ENCODE results near the gene ARHGAP28.

The ARHGAP28 gene

GRCh38 chr18:6793455-6793854 is 63.9 kb downstream of the ARHGAP28 start:
- Histone ChIP-seq H3K36me3 (ENCODE audit: low read depth) (no peaks in the 10 kb centered on the region), H3K27ac (ENCODE audit: poor library complexity, severe bottlenecking) (no peak overlapping the region), H3K9me3 (ENCODE audit: severe bottlenecking) (no peaks in the 10 kb centered on the region), H3K4me1 (ENCODE audit: insufficient read depth, poor library complexity, severe bottlenecking) (no peaks in the 10 kb centered on the region), H3K4me3 (ENCODE audit: severe bottlenecking) (no peak overlapping the region), H3K27me3 (ENCODE audit: insufficient read depth, poor library complexity, severe bottlenecking) (no peaks in the 10 kb centered on the region)
- ATAC-seq (ENCODE audit: low read depth) (no peak), DNase-seq (ENCODE audit: low spot score) (no peak)
- TF ChIP-seq CTCF (IDR thresholded peaks at IDR 0.05; ENCODE audit: poor library complexity, severe bottlenecking): no peak

- H3K9me3 ChIP-seq (ENCODE audit: severe bottlenecking): no peaks in the 10 kb centered on the region
- H3K36me3 ChIP-seq (ENCODE audit: low read depth): no peaks in the 10 kb centered on the region
- H3K4me3 ChIP-seq (ENCODE audit: severe bottlenecking): no peak overlapping the region
- H3K27me3 ChIP-seq (ENCODE audit: insufficient read depth, poor library complexity, severe bottlenecking): no peaks in the 10 kb centered on the region
- no peaks in the 10 kb centered on the region for H3K4me1 ChIP-seq (ENCODE audit: insufficient read depth, poor library complexity, severe bottlenecking)
- no peak for TF ChIP-seq CTCF (IDR thresholded peaks at IDR 0.05; ENCODE audit: poor library complexity, severe bottlenecking)
- no peak overlapping the region for H3K27ac ChIP-seq (ENCODE audit: poor library complexity, severe bottlenecking)
- no peak for ATAC-seq (ENCODE audit: low read depth)
- DNase-seq (ENCODE audit: low spot score): no peak
Measured at GRCh38 chr18:6793986-6794385, 64.5 kb downstream of the ARHGAP28 start.

GRCh38 chr18:6795307-6795706 is 65.8 kb downstream of the ARHGAP28 start:
- Histone ChIP-seq H3K9me3 (ENCODE audit: severe bottlenecking) (no peaks in the 10 kb centered on the region), H3K4me1 (ENCODE audit: insufficient read depth, poor library complexity, severe bottlenecking) (no peaks in the 10 kb centered on the region), H3K27me3 (ENCODE audit: insufficient read depth, poor library complexity, severe bottlenecking) (no peaks in the 10 kb centered on the region), H3K4me3 (ENCODE audit: severe bottlenecking) (no peak overlapping the region), H3K36me3 (ENCODE audit: low read depth) (no peaks in the 10 kb centered on the region), H3K27ac (ENCODE audit: poor library complexity, severe bottlenecking) (no peak overlapping the region)
- no peak for TF ChIP-seq CTCF (IDR thresholded peaks at IDR 0.05; ENCODE audit: poor library complexity, severe bottlenecking)
- ATAC-seq (ENCODE audit: low read depth) (no peak), DNase-seq (ENCODE audit: low spot score) (no peak)

GRCh38 chr18:6796511-6796910 is 67.0 kb downstream of the ARHGAP28 start:
- Histone ChIP-seq H3K4me1 (ENCODE audit: insufficient read depth, poor library complexity, severe bottlenecking) (no peaks in the 10 kb centered on the region), H3K27me3 (ENCODE audit: insufficient read depth, poor library complexity, severe bottlenecking) (no peaks in the 10 kb centered on the region), H3K9me3 (ENCODE audit: severe bottlenecking) (no peaks in the 10 kb centered on the region), H3K27ac (ENCODE audit: poor library complexity, severe bottlenecking) (no peak overlapping the region), H3K36me3 (ENCODE audit: low read depth) (no peaks in the 10 kb centered on the region), H3K4me3 (ENCODE audit: severe bottlenecking) (no peak overlapping the region)
- no peak for TF ChIP-seq CTCF (IDR thresholded peaks at IDR 0.05; ENCODE audit: poor library complexity, severe bottlenecking)
- ATAC-seq (ENCODE audit: low read depth) (no peak), DNase-seq (ENCODE audit: low spot score) (no peak)

GRCh38 chr18:6797171-6797570 is 67.7 kb downstream of the ARHGAP28 start:
- TF ChIP-seq CTCF (IDR thresholded peaks at IDR 0.05; ENCODE audit: poor library complexity, severe bottlenecking): no peak
- H3K27ac ChIP-seq (ENCODE audit: poor library complexity, severe bottlenecking): no peak overlapping the region
- DNase-seq (ENCODE audit: low spot score): no peak
- ATAC-seq (ENCODE audit: low read depth): no peak
- no peaks in the 10 kb centered on the region for H3K36me3 ChIP-seq (ENCODE audit: low read depth)
- H3K9me3 ChIP-seq (ENCODE audit: severe bottlenecking): no peaks in the 10 kb centered on the region
- H3K4me3 ChIP-seq (ENCODE audit: severe bottlenecking): no peak overlapping the region
- H3K27me3 ChIP-seq (ENCODE audit: insufficient read depth, poor library complexity, severe bottlenecking): no peaks in the 10 kb centered on the region
- H3K4me1 ChIP-seq (ENCODE audit: insufficient read depth, poor library complexity, severe bottlenecking): no peaks in the 10 kb centered on the region

All from RWPE2 (cell line).